Endothelial cell of umbilical vein (primary cell): ENCODE data around the gene AJAP1.

Experiments
- FOS ChIP-seq: IDR thresholded peaks from 2 replicates; pipeline ENCODE4 v1.6.1; 2011; ENCODE audit warnings: mild to moderate bottlenecking, low read length, moderate library complexity, borderline replicate concordance; ENCODE audit not compliant: insufficient read depth
- POLR2A ChIP-seq: IDR thresholded peaks from 2 replicates; pipeline ENCODE4 v1.6.1; 2012; ENCODE audit warnings: low read depth, mild to moderate bottlenecking, control low read depth, low read length
- TF ChIP-seq, protein P1 (sequence below), 2 donors: IDR thresholded peaks; 1 replicate in 1 of 2; 2 replicates in 1 of 2; pipeline ENCODE4 v1.5.1; 2011; ENCODE audit warnings: low read length in 2 of 2, mild to moderate bottlenecking in 2 of 2, moderate library complexity in 2 of 2, control low read depth in 1 of 2, inconsistent platforms in 1 of 2, low read depth in 1 of 2; ENCODE audit not compliant: insufficient read depth in 1 of 2; ENCODE audit errors: extremely low read depth in 1 of 2

DNA sequence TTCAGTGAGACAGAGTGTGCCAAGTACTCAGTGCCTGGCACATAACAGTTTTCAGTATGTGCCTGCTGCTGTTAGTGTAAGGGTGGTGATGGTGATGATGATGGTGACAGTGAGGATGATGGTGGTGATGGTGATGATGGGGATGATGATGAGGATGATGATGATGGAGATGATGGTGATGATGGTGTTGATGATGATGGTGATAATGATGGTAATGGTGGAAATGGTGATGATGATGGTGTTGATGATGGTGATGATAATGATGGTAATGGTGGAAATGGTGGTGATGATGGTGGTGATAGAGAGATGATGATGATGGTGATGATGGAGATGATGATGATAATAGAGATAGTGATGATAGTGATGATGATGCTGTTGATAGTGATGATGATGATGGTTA is 62.0 kb downstream of the AJAP1 start:
- TF ChIP-seq, protein P1, sequence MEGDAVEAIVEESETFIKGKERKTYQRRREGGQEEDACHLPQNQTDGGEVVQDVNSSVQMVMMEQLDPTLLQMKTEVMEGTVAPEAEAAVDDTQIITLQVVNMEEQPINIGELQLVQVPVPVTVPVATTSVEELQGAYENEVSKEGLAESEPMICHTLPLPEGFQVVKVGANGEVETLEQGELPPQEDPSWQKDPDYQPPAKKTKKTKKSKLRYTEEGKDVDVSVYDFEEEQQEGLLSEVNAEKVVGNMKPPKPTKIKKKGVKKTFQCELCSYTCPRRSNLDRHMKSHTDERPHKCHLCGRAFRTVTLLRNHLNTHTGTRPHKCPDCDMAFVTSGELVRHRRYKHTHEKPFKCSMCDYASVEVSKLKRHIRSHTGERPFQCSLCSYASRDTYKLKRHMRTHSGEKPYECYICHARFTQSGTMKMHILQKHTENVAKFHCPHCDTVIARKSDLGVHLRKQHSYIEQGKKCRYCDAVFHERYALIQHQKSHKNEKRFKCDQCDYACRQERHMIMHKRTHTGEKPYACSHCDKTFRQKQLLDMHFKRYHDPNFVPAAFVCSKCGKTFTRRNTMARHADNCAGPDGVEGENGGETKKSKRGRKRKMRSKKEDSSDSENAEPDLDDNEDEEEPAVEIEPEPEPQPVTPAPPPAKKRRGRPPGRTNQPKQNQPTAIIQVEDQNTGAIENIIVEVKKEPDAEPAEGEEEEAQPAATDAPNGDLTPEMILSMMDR (IDR thresholded peaks at IDR 0.05; ENCODE audit: extremely low read depth in 1 of 2, insufficient read depth in 1 of 2, low read depth in 1 of 2, low read length in 2 of 2) = no peak
- no peak for TF ChIP-seq FOS
- TF ChIP-seq POLR2A = no peak
